PC-3 (cell line): ENCODE results near the gene C1orf159.

ENCODE experiments used
- EZH2 ChIP-seq: fragments of 300-600 bp; sonication (generic); IDR thresholded peaks from one replicate; pipeline ENCODE4 v1.6.1; 2017; ENCODE audit warnings: antibody characterized with exemption, mild to moderate bottlenecking, low read length; ENCODE audit not compliant: unreplicated experiment
- TF ChIP-seq, protein P1 (sequence below): fragments of 300-600 bp; sonication (generic); conservative IDR thresholded peaks from 2 replicates; pipeline ENCODE4 v1.5.1; 2017; ENCODE audit warnings: antibody characterized with exemption, low read depth, mild to moderate bottlenecking, low read length

DNA sequence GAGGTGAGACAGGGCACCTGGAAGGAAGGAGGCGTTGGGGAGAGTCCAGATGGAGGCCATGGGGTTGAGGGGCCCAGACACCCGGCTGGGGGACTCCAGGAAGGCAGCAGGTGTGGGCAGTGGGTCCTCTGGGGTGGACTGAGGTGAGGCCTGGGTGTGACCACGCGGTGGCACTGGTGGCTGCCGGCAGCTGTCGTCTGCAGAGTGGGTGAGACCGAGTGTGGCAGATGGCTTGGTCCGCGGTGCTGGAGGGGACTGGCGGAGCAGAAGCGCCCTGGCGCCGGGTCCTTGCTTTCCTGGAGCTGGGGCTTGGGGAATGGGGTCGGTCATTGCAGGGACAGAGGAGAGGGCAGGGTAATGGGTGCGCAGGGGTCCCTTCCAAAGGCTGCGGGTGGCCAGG lies 83.5 kb downstream of the C1orf159 start:
- TF ChIP-seq, protein P1, sequence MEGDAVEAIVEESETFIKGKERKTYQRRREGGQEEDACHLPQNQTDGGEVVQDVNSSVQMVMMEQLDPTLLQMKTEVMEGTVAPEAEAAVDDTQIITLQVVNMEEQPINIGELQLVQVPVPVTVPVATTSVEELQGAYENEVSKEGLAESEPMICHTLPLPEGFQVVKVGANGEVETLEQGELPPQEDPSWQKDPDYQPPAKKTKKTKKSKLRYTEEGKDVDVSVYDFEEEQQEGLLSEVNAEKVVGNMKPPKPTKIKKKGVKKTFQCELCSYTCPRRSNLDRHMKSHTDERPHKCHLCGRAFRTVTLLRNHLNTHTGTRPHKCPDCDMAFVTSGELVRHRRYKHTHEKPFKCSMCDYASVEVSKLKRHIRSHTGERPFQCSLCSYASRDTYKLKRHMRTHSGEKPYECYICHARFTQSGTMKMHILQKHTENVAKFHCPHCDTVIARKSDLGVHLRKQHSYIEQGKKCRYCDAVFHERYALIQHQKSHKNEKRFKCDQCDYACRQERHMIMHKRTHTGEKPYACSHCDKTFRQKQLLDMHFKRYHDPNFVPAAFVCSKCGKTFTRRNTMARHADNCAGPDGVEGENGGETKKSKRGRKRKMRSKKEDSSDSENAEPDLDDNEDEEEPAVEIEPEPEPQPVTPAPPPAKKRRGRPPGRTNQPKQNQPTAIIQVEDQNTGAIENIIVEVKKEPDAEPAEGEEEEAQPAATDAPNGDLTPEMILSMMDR = no peak
- no peak for TF ChIP-seq EZH2
